HuH-7 (cell line): ENCODE data around the gene NPPA.
A peak's percentile ranks its signal among the peaks of the same experiment; 100 is the strongest.

Experiments used
- DNase-seq: peaks from one replicate; pipeline ENCODE4 v3.0.0; 2011; ENCODE audit warnings: low spot score

The NPPA gene

GRCh38 chr1:11874258-11874562, 26.6 kb upstream of the NPPA start:
- DNase-seq: no peak

- no peak for DNase-seq
These were observed 26.0 kb upstream of the NPPA start for GRCh38 chr1:11873395-11874257.

GRCh38 chr1:11872545-11872944, 25.0 kb upstream of the NPPA start:
- DNase-seq: no peak

GRCh38 chr1:11869650-11870207, 22.1 kb upstream of the NPPA start:
- no peak for DNase-seq

- DNase-seq: no peak
These were observed 21.5 kb upstream of the NPPA start for GRCh38 chr1:11869104-11869503.

- DNase-seq: no peak
These were observed 20.9 kb upstream of the NPPA start for GRCh38 chr1:11868331-11868980.

- DNase-seq: no peak
These were observed 15.3 kb upstream of the NPPA start for GRCh38 chr1:11862890-11863289.

- no peak for DNase-seq
These were observed 13.0 kb upstream of the NPPA start for GRCh38 chr1:11860587-11860986.

GRCh38 chr1:11860083-11860482, 12.5 kb upstream of the NPPA start:
- no peak for DNase-seq

- peak; percentile 84 for DNase-seq
These were observed 11.6 kb upstream of the NPPA start for GRCh38 chr1:11858968-11859871.

GRCh38 chr1:11858613-11858967, 11.0 kb upstream of the NPPA start, which contains the start of gene NPPB:
NPPB (minus strand) TSS chr1:11858945; CDS start chr1:11858833, 112 bp downstream.
- no peak for DNase-seq

- DNase-seq: no peak
These were observed 10.6 kb upstream of the NPPA start for GRCh38 chr1:11858158-11858557.

GRCh38 chr1:11857164-11857851, 9.7 kb upstream of the NPPA start:
- DNase-seq: no peak

- DNase-seq: no peak
These were observed 9.1 kb upstream of the NPPA start for GRCh38 chr1:11856698-11857097.

GRCh38 chr1:11855430-11855829, 7.8 kb upstream of the NPPA start:
- no peak for DNase-seq

GRCh38 chr1:11854519-11854918, 6.9 kb upstream of the NPPA start:
- no peak for DNase-seq

GRCh38 chr1:11851180-11851579, 3.6 kb upstream of the NPPA start:
- no peak for DNase-seq

GRCh38 chr1:11850156-11850555, 2.6 kb upstream of the NPPA start:
- DNase-seq: no peak

GRCh38 chr1:11848373-11848700, 754 bp upstream of the NPPA start:
- no peak for DNase-seq

GRCh38 chr1:11845641-11846335, 1.8 kb downstream of the NPPA start:
- DNase-seq: peak; percentile 26
